Measurements from ENCODE around the gene ZMAT5. TPM values are rescaled to one million over a fixed set of nuclear protein-coding genes. Genes with fewer than 3 reads are reported as not detected.

Gene ZMAT5
- total RNA-seq, 2 donors from 2014 or later: 11.9 to 14.3 TPM

DNA sequence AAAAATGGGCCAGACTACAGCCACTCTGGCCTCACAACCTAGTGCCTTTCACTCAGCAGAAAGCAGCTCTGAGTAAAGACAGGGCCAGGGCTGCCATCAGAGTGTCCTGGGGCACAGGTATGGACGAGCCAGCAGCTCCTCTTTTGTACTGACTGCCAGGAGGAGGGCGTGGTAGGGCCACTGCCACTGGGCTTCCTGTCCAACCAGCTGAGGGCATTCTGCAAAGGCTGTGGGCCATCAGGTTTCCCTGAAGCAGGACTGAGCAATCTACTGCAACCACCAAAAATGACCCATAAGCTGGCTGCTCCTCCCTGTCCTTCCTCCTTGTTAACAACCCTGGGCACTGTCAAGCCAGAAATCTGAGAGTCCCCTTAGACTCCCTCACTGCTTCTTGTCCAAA, 38.2 kb upstream of the ZMAT5 start:
- no peak for DNase-seq

GRCh38 chr22:29803190-29803589, 36.4 kb upstream of the ZMAT5 start:
- Histone ChIP-seq H3K4me1 (no peaks in the 10 kb centered on the region), H3K36me3 (peaks cover 28% of the 10 kb centered on the region), H3K4me3 (no peak overlapping the region), H3K9ac (ENCODE audit: low read depth in 2 of 2, low read length in 2 of 2) (no peak overlapping the region), H3K27ac (no peak overlapping the region), H3K27me3 (no peaks in the 10 kb centered on the region), H3K9me3 (no peaks in the 10 kb centered on the region)
- intact Hi-C loops (cut with DNase I): no loop called here
- DNase-seq: no peak
- TF ChIP-seq CTCF (IDR thresholded peaks at IDR 0.05): no peak

More for the DNA sequence above, 38.2 kb upstream of the ZMAT5 start:
- H3K4me1 ChIP-seq: no peaks in the 10 kb centered on the region
- no peak overlapping the region for H3K9ac ChIP-seq (ENCODE audit: low read depth in 2 of 2, low read length in 2 of 2)
- intact Hi-C loops (cut with DNase I): no loop called here
- TF ChIP-seq CTCF (IDR thresholded peaks at IDR 0.05): no peak
- H3K4me3 ChIP-seq: no peak overlapping the region
- H3K9me3 ChIP-seq: no peaks in the 10 kb centered on the region
- no peaks in the 10 kb centered on the region for H3K27me3 ChIP-seq
- no peak overlapping the region for H3K27ac ChIP-seq
- peaks cover 28% of the 10 kb centered on the region for H3K36me3 ChIP-seq

DNA sequence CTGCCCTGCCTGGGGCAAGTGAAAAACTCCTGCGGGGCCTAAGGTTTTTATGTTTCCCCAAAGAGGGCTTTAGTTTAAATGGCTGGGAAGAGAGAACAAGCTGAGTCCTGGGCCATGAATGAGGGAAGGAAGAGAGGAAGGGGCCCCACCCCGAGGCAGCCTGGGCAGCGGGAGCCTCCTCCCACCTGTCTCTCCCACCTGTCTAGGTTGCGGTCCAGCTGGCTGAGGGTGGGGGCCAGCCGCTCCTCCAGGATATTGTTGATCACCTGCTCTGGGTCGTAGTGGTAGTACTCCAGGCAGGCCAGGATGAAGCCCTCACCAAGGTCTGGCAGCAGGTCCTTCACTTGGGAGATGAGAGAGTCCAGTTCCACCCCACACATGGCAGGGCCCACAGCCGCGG, 35.0 kb upstream of the ZMAT5 start:
- Histone ChIP-seq H3K4me3 (no peak overlapping the region), H3K9me3 (no peaks in the 10 kb centered on the region), H3K36me3 (peaks cover 24% of the 10 kb centered on the region), H3K27ac (no peak overlapping the region), H3K9ac (ENCODE audit: low read depth in 2 of 2, low read length in 2 of 2) (no peak overlapping the region), H3K4me1 (no peaks in the 10 kb centered on the region), H3K27me3 (no peaks in the 10 kb centered on the region)
- intact Hi-C loops (cut with DNase I): no loop called here
- no peak for DNase-seq
- TF ChIP-seq CTCF (IDR thresholded peaks at IDR 0.05): no peak

DNA sequence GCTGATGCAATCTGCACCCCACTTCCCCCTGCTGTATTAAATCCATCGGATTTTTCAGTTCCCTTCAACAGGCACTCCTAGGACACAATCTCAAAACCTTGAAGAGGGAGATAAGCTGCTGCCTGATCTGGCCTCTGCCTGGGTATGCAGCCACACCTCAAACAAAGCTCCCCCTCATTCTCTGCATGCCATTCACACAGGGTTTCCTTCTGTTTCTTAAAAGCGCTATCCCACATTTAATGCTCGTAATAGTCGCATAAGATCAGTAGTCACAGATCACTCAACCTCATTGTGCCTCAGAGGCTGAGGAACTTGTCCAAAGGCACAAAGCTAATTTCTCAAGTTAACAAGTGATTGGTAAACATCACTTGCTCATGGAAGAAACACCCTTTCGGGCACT, 34.3 kb upstream of the ZMAT5 start:
- TF ChIP-seq CTCF (IDR thresholded peaks at IDR 0.05): no peak
- H3K4me3 ChIP-seq: no peak overlapping the region
- no peak overlapping the region for H3K9ac ChIP-seq (ENCODE audit: low read depth in 2 of 2, low read length in 2 of 2)
- no peak for DNase-seq
- no peaks in the 10 kb centered on the region for H3K27me3 ChIP-seq
- H3K4me1 ChIP-seq: no peaks in the 10 kb centered on the region
- intact Hi-C loops (cut with DNase I): no loop called here
- peaks cover 19% of the 10 kb centered on the region for H3K36me3 ChIP-seq
- no peak overlapping the region for H3K27ac ChIP-seq
- no peaks in the 10 kb centered on the region for H3K9me3 ChIP-seq

- Histone ChIP-seq H3K9me3 (no peaks in the 10 kb centered on the region), H3K4me1 (no peaks in the 10 kb centered on the region), H3K27ac (peak overlapping the region; percentile 24), H3K27me3 (no peaks in the 10 kb centered on the region), H3K36me3 (peaks cover 7% of the 10 kb centered on the region), H3K9ac (ENCODE audit: low read depth in 2 of 2, low read length in 2 of 2) (peak overlapping the region in 1 of 2 donors; percentile 36), H3K4me3 (no peak overlapping the region)
- no peak for TF ChIP-seq CTCF (IDR thresholded peaks at IDR 0.05)
- intact Hi-C loops (cut with DNase I): no loop called here
- peak; percentile 60 for DNase-seq
These were observed 32.4 kb upstream of the ZMAT5 start for GRCh38 chr22:29799217-29799680.

Data from colonic mucosa (tissue), 4 donors.